Measurements from ENCODE around the gene PRKCD.

The PRKCD gene

DNA sequence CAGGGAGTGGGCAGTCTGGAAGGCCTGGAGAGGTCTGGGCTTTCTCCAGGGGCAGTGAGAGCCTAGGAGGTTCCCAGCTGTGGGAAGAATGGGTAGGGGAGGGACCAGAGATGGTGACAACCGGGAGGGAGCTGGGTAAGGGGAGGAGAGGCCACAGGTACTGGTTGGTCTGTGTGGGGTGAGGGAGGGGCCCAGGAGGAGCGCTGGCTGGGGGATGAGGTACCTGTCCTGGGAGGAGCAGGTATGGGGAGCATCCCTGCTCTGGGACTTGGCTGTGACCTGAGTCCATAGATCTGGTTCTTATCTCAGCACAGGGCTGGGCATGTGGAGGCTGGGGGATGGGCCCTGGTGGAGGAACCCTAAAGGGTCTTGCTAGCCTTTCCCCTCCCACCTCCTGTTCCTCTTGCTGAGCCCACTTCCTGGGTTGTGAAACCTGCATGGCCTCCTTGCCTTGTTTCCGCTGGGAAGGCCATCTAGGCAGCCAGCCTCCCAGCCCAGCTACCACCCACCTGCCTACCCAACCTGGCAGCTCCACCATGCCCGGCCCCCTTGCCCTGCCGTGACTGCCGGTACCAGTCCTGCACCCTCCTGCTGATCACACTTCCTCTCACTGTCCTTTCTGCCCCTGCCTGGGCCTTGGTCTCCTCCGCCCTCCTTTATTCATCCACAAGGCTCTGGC, 11.0 kb downstream of the PRKCD start:
- no peak for DNase-seq

DNA sequence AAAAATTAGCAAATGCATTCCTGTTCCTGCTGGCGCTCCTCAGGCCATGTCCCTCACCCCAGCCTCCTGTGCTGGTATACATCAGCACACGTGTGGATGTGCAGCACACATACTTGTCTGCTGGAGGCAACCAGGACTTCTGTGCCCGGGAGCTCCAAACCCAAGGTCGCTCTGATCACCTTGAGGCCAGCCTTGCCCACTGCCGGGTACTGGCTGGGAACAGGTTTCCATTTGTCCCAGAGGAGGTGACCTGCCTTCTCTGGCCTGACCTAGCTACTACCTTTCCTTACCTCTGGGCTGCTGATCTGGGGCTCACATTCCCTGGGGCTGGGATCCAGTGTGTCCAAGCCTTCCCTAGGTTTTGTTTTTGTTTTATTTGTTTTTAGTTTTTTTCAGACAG, 12.1 kb downstream of the PRKCD start:
- no peak for DNase-seq

DNA sequence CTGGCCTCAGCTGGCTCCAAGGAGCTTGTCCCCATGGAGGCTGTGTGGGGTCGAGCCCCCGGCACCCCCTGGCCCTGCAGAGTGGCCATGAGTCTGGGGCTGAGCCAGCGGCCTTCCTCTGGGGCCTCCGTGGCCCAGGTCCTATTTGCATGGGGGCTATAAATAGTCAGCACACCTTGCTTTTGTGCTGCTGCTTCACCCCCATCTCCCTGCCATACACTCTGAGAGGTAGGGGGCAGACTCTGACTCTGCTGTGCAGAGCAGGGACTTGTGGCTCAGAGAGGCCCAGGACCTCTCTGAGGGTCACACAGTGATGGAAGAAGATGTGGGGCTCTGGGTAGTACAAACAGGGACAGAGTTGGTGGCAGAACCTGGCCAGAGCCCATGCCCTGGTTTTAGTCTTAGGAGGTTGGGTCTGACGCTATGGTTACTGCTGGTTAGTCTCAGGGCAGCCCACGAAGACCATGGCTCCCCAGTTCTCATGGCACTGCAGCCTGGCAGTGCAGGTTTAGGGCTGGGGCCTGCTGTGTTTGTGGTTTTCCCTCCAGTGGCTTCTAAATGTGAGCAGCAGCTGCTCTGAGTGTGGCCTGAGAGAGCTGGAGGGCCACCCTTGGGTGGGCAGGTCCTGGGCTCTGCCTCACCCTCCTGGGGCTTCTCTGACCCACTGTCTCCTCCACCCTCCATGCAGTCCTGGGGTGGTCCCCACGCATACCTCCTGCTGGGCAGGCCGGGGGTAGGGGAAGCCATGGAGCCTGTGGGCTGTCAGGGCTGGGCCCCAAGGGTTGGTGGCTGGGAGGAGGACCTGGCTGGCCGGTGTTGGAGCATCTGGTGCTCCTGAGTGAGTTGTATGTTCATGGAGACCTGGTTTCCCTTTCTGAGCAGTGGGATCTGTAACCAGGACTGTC, 13.6 kb downstream of the PRKCD start:
- no peak for DNase-seq

DNA sequence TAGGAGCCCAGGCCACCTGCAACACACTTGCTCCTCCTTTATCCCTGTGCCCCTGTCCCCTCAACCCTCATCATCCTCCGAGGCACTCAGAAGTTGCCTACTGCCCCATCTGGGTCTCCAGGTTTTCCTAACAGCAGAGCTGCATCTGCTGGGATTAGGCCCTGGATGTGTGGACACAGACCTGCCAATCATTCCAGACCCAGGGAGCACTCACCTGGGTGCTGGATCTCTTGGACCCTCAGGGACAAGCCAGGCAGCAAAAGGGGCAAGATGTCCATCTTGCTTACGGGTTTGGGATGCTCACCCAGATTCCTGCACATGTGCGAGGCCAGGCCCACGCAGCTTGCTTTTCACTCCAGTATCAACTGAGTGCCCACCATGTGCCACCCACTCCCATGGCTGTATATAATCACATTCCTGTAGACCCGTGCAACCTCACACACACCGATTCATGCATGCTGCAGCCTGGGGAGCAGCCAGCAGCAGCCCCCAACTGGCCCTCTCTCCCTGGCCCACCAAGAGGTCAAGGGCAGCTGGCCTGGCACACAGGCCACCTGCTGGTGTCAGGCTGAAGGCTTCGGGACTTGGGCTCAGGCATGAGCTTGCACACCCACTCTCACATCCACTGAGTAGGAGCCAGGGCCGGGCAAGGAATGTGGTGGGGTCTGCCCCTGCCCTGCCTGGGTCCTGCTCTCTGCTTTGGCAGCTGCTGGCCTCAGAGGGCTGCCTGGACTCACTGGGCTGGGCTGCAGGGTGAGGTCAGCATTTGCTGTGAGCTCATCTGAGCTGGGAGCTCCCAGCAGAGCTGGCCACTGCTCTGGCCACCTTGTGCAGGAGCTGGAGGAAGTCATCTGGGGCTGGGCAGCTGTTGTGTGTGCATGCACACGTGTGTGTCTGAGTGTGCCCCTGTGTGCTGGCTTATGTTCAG, 14.9 kb downstream of the PRKCD start:
- no peak for DNase-seq

DNA sequence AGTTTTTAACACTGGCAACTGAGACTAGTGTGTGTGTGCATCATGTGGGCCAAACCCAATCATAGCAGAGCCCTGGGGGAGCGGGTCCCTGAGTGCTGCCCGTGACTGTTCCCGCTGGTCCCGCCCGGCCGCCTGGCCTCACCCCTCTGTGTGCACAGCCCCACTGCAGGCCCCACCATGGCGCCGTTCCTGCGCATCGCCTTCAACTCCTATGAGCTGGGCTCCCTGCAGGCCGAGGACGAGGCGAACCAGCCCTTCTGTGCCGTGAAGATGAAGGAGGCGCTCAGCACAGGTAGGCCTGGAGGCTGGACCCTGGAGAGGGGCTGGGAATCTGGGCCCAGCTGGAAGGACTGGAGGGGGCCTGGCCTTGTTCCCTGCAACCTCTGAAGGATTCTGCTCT, 17.2 kb downstream of the PRKCD start:
- DNase-seq = no peak

DNA sequence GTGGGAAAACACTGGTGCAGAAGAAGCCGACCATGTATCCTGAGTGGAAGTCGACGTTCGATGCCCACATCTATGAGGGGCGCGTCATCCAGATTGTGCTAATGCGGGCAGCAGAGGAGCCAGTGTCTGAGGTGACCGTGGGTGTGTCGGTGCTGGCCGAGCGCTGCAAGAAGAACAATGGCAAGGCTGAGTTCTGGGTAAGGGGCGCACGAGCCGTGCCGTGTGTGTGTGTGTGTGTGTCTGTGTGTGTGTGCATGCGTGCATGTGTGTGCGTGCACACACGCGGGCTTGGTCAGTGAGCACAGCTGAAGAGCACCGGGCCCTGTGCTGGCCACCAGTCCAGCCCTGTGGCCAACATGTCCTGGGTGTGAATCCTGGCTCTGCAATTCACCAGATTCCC, 18.6 kb downstream of the PRKCD start:
- DNase-seq = no peak

DNA sequence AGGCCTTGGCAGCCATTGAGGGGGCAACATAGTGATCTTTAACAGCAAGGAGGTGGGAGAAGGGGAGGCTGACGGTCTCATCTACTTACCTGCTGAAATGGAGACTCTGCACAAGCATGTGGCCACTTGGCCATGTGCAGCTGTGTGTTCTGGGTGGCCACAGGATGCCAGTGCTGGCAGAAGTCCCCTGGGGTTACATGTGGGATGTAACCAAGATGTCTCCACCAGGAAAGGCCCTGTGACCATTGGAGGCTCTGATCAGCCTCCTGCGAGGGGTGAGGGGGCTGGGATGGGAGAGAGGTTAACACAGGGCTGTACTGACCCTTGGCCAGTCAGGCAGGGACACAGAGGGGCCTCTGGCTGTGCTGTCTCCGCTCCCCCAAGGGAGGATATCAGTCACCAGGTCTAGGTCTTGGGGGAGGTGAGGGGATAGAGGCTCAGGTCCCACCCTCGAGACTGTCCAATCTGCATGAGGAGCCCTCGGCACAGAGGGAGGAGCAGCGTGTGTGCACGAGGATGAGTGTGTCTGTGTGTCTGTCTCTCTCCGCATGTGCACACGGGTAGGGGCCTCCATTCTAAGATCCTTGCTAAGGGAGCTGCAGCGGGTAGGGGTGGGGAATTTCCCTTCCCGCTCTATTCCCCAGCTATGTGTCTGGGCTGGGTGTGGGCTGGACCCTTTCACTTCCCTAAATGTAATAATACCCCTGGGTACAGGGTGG, 19.5 kb downstream of the PRKCD start:
- peak in 1 of 2 donors; percentile 74 for DNase-seq

DNA sequence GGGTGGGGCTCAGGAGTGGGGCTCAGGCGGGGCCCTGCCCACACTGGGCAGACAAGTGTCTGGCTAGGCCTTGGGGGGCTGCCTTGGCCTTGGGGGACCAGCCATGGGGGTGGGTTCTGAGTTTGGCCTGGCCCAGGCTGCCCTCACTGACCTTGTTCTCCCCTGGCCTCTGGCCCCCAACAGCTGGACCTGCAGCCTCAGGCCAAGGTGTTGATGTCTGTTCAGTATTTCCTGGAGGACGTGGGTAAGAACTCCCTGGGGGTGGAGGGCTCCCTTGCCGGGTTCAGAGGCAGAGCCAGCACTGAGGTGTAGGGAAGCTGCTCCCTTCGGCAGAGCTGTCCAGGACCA, 20.0 kb downstream of the PRKCD start:
- DNase-seq = no peak

DNA sequence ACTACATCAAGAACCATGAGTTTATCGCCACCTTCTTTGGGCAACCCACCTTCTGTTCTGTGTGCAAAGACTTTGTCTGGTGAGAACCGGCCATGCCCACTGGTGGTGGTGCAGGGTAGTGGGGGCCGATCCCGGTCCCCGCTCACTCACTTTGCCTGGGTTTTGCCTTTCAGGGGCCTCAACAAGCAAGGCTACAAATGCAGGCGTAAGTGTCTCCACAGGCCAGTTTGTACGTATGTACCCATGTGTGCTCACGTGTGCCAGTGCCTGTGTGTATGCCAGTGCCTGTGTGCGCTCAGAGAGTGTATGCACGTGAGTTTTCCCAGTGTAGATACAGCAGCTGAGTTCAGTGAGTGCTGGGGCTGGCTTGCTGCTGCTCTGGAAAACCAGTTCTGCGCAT, 20.5 kb downstream of the PRKCD start:
- DNase-seq = no peak

DNA sequence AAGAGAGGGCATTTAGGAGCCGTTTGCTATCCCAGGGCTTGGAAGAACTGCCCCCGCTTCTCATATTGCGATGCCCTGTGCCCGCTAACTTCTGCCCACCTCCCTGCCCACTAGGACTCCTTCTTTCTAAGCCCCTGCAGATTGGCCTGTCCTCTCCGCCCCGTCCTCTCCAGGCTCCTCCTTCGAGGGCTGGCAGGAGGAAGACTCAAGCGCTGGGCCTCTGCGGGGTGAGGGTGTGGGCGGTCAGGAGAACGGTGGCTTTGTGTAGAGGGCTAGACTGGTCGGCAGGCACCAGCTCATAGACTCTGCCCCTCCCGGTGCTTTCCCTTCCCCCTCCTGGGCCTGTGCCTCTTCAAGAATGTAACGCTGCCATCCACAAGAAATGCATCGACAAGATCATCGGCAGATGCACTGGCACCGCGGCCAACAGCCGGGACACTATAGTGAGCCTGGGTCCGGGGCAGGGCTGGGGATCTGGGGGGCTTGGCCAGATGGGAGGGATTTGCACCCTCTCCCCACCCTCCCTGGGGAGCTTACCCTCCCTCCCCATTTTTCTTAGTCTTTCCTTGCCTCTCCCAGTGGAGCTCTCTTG, 21.9 kb downstream of the PRKCD start:
- DNase-seq = no peak

DNA sequence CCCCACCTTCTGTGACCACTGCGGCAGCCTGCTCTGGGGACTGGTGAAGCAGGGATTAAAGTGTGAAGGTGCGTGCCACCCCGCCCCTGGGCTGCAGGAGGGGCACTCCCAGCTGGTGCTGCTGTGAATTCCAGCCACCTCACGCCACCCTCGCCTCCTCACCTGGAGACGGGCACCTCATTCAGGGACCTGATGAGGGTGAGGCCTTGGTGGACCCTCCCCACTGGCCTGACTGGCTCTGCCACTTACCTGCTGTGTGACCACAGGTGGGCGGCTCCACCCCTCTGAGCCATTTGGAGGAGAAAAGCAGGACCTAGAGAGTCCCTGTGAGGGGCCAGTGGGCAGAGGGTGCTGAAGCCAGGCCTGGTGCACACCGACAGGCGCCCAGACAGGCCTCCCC, 22.5 kb downstream of the PRKCD start:
- no peak for DNase-seq

DNA sequence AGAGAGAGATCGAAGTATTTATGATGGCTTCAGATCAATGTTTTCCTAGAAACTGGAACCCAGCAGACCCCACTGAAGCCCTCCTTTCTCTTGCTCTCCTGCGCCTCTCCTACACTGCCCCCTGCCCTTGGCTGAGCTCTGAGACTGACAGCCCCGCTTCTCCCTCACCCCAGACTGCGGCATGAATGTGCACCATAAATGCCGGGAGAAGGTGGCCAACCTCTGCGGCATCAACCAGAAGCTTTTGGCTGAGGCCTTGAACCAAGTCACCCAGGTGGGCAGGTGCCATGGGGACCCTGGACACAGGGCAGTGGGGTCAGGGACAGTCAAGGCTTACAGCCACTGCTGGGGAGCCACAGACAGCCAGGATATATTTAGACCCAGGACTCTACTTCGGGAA, 23.7 kb downstream of the PRKCD start:
- no peak for DNase-seq

DNA sequence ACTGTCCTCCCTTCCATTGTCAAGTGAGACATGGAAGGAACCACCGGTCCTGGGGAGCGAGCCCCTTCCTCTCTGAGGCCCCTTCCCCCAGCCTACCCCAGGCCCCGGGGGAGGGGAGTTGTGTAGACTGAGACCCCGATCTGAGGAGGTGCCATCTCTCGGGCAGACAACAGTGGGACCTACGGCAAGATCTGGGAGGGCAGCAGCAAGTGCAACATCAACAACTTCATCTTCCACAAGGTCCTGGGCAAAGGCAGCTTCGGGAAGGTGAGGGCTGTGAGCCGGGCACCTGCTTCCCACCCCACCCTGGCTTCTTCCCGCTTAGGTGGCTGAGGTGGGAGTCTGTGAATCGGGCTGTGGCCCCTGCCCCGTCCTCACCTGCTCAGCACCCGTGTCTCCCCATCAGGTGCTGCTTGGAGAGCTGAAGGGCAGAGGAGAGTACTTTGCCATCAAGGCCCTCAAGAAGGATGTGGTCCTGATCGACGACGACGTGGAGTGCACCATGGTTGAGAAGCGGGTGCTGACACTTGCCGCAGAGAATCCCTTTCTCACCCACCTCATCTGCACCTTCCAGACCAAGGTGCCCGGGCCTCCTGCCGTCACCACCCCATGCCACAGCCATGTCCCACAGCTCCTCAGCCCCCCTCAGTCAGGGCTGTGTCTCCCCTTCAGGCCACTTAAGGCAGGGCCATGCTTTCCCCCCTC, 24.9 kb downstream of the PRKCD start:
- DNase-seq = no peak

DNA sequence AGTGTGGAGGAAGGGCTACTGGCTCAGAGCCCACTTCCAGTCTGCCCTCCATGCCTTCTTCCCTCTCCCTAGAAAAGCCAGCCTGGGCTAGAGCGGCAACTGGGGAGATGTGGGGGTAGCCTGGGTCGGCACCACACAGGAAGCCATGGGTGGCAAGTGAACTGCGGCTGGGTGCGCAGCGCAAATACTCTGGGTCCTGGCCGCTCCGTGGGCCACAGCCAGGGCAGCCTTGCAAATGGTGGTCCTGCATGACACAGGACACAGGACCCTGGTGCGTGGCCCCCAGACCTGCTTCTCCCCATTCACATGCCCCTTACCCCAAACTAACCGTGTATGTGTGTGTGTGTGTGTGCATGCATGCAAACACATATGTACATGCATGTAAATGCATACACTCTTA, 25.7 kb downstream of the PRKCD start:
- no peak for DNase-seq

DNA sequence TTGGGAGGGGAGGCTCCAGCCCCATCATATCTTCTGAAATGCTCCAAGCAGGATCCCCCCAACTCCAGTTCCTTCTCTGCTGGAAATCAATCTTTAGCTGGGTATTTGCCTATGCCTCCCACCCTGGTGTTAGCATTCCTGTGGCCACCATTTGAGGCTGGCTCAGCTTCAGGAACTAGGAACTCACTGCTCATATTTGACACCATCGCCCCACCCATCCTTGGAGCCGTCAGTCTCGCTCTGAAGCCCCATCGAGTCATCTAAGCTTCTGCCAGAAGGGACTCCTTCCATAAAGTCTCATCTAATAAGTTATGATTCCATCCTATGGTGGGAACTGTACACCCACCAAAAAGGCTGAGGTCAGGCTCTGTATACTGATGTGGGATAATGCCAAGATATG, 26.4 kb downstream of the PRKCD start:
- DNase-seq = no peak

DNA sequence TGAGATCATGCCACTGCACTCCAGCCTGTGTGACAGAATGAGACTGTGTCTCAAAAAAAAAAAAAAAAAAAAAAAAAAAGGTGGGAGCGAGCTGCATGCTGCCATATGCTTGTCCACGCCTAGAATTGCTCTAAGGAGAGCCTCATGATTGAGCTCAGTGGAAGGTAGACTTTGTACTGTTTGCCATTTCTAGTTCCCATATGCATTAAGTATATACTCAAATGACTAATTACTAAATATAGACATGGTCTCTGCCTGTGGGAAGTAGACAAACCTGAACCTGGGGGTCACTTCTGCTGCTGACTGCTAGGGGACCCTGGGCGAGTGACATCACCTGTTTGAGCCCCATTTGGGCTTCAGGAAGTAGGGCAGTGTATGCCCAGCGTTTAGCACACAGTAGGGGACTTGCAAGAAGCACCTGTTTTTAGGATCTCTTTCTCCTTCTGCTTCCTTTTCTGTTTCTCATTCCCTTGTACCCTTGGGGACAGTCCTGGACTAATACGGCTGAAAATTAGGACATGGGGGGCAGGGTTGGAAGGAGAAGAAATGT, 27.2 kb downstream of the PRKCD start:
- DNase-seq = no peak

DNA sequence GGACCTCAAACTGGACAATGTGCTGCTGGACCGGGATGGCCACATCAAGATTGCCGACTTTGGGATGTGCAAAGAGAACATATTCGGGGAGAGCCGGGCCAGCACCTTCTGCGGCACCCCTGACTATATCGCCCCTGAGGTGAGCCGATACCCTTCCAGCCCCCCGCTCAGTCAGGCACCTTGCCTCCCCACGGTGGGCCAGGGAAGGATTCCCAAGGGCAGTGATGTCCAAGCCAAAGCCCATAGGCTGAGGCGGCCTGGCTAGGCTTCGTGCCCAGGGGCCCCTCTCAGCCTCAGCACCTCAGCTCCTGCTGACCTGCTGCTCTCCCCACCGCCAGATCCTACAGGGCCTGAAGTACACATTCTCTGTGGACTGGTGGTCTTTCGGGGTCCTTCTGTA, 27.7 kb downstream of the PRKCD start:
- no peak for DNase-seq

DNA sequence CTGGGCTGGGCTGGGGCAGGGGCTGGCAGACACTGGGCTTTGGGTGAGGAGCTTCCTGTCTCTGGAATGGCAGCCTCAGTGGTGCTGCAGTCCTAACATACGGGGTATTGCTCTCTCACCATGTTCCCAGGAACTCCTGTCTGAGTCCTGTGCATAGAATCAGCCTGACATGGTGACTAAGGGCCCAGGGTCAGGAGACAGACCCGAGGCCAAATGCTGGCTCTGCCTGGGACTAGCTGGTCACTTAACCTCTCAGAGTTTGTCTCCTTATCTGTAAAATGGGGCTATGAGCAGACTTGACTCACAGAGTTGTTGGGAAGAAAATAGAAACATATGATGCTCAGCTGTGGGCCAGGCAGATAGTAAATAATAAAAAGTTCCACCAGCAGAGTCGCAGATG, 28.3 kb downstream of the PRKCD start:
- DNase-seq = no peak

DNA sequence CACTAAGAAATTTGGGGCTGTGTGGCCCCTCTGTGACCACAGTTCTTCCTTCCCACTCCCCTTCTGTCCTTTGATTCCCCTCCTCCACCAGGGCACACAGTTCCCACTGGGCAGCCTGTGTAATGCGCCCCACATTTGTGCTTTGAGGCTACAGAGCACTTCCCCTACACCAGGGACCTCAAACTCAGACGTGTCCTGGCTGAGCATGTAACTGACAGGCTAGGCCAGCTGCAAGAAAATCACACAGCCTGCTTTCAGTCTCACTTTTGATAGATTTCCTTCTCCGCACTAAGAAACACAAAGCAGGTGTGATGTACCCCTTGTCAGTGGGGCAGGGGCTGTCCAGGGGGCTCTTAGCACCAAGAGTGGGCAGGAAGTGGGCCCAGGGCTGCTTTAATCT, 29.6 kb downstream of the PRKCD start:
- DNase-seq = no peak

DNA sequence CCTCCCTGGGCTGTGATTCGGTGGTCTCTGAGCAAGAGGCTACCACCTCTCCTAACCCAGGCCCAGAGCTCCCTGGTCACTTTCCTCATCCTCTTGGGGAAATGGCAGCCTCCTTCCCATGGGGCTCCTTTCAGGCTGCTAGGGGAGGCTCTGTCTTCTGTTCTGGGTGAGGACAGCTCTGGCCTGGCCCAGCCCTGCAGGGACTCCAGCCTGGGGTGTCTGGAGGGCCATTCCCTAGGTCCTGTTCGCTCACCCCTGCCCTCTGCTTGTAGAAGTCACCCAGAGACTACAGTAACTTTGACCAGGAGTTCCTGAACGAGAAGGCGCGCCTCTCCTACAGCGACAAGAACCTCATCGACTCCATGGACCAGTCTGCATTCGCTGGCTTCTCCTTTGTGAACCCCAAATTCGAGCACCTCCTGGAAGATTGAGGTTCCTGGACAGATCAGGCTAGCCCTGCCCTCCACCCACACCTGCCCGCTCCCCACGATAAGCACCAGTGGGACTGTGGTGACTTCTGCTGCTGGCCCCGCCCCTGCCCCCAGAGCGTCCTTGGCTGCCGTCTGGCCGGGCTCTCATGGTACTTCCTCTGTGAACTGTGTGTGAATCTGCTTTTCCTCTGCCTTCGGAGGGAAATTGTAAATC, 30.9 kb downstream of the PRKCD start:
- no peak for DNase-seq

DNA sequence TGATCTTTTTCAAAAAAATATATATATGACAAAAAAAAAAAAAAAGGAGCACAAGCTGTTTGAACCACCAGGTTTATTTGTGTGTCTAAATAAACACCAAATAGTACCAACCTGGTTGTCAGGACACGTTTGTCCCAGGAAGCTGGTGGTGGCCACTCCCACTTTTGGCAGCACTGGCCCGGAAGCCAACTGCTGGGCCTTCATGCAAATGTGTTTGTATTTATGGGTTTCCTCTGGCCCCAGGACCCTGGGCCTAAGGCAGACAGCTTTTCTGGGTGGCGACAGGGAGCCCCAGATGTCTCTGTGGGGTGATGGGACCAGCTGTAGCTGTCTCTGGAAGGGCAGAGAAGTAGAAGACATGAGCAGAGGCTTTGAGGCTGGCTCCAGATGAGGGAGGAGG, 31.6 kb downstream of the PRKCD start:
- no peak for DNase-seq

All from CD4-positive, alpha-beta T cell treated with Interleukin-1 beta for 1 hour (primary cell).